ENCODE measurements around the gene ABLIM2. TPM values are rescaled to one million over a fixed set of nuclear protein-coding genes. Genes with fewer than 3 reads are reported as not detected.

The ABLIM2 gene
- total and polyA plus RNA-seq, 2 donors (not counting 1 experiment from before 2014, with no cell fraction given): 3.3 to 79.0 TPM

DNA sequence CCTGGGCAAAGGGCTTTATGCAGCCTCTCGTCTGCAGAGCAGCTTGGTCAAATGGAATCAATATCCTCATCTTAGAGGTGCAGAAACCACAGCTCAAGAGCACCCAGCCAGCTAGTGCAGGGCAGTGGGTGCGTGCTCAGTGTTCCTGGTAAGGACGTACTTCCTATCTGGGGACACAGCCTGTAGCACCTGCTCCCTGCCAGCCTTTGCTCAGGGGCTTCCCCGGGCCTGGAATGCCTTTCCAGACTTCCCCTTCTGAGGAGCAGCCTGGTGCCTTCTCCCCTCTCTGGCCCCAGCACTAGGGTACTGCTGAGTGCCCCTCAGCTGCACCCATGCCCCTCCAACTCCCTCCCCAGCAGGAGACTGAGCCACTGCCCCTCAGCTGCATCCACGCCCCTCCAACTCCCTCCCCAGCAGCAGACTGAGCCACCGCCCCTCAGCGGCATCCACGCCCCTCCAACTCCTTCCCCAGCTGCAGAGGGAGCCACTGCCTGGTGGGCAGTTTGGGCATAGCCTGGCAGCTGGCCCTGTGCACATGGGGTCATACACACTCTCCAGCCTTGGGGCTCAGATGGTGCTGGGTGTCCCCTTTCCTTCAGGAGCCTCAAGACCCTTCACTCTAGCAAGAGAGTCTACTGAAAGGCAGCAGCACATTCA, 176.7 kb downstream of the ABLIM2 start:
- WGBS (ENCODE audit: insufficient coverage): 63% methylated on average over 8 of the region's 8 CpGs
- no peak overlapping the region for H3K27ac ChIP-seq (ENCODE audit: low read length in 2 of 2)
- POLR2A ChIA-PET: no interaction called here
- H3K79me2 ChIP-seq (ENCODE audit: control insufficient read depth, insufficient read depth, low read length): no peaks in the 10 kb centered on the region
- no peak overlapping the region for H2AFZ ChIP-seq (ENCODE audit: insufficient read depth, low read depth, low read length, poor library complexity, severe bottlenecking)
- H3K36me3 ChIP-seq (replicated peaks in 1 of 2; ENCODE audit: control extremely low read depth in 1 of 2, control insufficient read depth in 1 of 2, extremely low read depth in 1 of 2, insufficient read depth in 2 of 2, low read length in 1 of 2): no peaks in the 10 kb centered on the region
- no peak overlapping the region for H3K4me3 ChIP-seq (ENCODE audit: control extremely low read depth in 1 of 5, extremely low read depth in 1 of 5, insufficient read depth in 1 of 5, low read depth in 2 of 5, low read length in 4 of 5)
- H3K9me3 Mint-ChIP-seq (ENCODE audit: insufficient read depth): no peaks in the 10 kb centered on the region
- H4K20me1 ChIP-seq (ENCODE audit: control insufficient read depth, insufficient read depth, low read length, poor library complexity, severe bottlenecking): no peaks in the 10 kb centered on the region
- H3K4me2 ChIP-seq (replicated peaks; ENCODE audit: low read depth, low read length, poor library complexity, severe bottlenecking): no peak overlapping the region
- TF ChIP-seq EZH2 (IDR thresholded peaks at IDR 0.05; ENCODE audit: borderline replicate concordance, insufficient read depth, low read depth, low read length, poor library complexity, severe bottlenecking): no peak
- TF ChIP-seq, protein P1, sequence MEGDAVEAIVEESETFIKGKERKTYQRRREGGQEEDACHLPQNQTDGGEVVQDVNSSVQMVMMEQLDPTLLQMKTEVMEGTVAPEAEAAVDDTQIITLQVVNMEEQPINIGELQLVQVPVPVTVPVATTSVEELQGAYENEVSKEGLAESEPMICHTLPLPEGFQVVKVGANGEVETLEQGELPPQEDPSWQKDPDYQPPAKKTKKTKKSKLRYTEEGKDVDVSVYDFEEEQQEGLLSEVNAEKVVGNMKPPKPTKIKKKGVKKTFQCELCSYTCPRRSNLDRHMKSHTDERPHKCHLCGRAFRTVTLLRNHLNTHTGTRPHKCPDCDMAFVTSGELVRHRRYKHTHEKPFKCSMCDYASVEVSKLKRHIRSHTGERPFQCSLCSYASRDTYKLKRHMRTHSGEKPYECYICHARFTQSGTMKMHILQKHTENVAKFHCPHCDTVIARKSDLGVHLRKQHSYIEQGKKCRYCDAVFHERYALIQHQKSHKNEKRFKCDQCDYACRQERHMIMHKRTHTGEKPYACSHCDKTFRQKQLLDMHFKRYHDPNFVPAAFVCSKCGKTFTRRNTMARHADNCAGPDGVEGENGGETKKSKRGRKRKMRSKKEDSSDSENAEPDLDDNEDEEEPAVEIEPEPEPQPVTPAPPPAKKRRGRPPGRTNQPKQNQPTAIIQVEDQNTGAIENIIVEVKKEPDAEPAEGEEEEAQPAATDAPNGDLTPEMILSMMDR (IDR thresholded peaks at IDR 0.05): no peak
- no peak overlapping the region for H3K9ac ChIP-seq (ENCODE audit: low read length)
- H3K27ac Mint-ChIP-seq: no peak overlapping the region
- no peak overlapping the region for H3K4me3 Mint-ChIP-seq
- peaks cover 0 to 3% (median 0%) of the 10 kb centered on the region in 3 donors for H3K9me3 ChIP-seq (ENCODE audit: control extremely low read depth in 1 of 3, control insufficient read depth in 2 of 3, insufficient read depth in 1 of 3, low read length in 2 of 3)
- H3K27me3 Mint-ChIP-seq: peaks cover 19% of the 10 kb centered on the region
- peaks cover 0 to 5% (median 0%) of the 10 kb centered on the region in 4 experiments for H3K27me3 ChIP-seq (replicated peaks in 1 of 4; ENCODE audit: control extremely low read depth in 1 of 4, control insufficient read depth in 3 of 4, insufficient read depth in 4 of 4, low read length in 3 of 4)
- DNase-seq (no peak), ATAC-seq (ENCODE audit: low read depth) (no peak)
- no peaks in the 10 kb centered on the region for H3K4me1 ChIP-seq (ENCODE audit: control insufficient read depth in 2 of 2, insufficient read depth in 2 of 2, low read length in 2 of 2)
- no peaks in the 10 kb centered on the region for H3K4me1 Mint-ChIP-seq
- CTCF ChIA-PET: no interaction called here
- intact Hi-C loops (cut with micrococcal nuclease): no loop called here

DNA sequence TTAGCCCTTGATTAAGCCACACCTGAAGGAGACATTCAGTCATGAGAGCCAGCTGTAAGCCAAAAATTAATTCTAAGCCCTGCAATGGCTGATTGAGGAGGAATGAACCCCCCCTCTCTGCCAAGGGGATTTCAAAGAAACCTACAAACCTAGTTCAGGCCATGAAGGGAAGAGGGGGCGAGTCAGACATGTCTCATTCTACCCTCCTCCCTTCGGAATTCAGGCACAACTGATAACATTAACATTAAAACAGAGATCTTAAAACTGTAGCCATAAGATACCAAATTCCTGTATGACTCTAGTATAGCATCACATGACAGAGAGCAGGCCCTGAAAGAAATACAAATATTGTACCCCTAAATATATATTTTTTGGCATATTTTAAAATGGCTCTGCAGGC, 178.6 kb downstream of the ABLIM2 start:
- Histone ChIP-seq H2AFZ (ENCODE audit: insufficient read depth, low read depth, low read length, poor library complexity, severe bottlenecking) (no peak overlapping the region), H3K4me3 (ENCODE audit: control extremely low read depth in 1 of 5, extremely low read depth in 1 of 5, insufficient read depth in 1 of 5, low read depth in 2 of 5, low read length in 4 of 5) (no peak overlapping the region), H3K4me1 (ENCODE audit: control insufficient read depth in 2 of 2, insufficient read depth in 2 of 2, low read length in 2 of 2) (no peaks in the 10 kb centered on the region), H3K36me3 (replicated peaks in 1 of 2; ENCODE audit: control extremely low read depth in 1 of 2, control insufficient read depth in 1 of 2, extremely low read depth in 1 of 2, insufficient read depth in 2 of 2, low read length in 1 of 2) (no peaks in the 10 kb centered on the region), H3K79me2 (ENCODE audit: control insufficient read depth, insufficient read depth, low read length) (no peaks in the 10 kb centered on the region), H3K27ac (ENCODE audit: low read length in 2 of 2) (no peak overlapping the region), H3K9me3 (ENCODE audit: control extremely low read depth in 1 of 3, control insufficient read depth in 2 of 3, insufficient read depth in 1 of 3, low read length in 2 of 3) (peaks cover 0 to 3% (median 0%) of the 10 kb centered on the region in 3 donors), H3K4me2 (replicated peaks; ENCODE audit: low read depth, low read length, poor library complexity, severe bottlenecking) (no peak overlapping the region), H3K9ac (ENCODE audit: low read length) (no peak overlapping the region), H4K20me1 (ENCODE audit: control insufficient read depth, insufficient read depth, low read length, poor library complexity, severe bottlenecking) (no peaks in the 10 kb centered on the region), H3K27me3 (replicated peaks in 1 of 4; ENCODE audit: control extremely low read depth in 1 of 4, control insufficient read depth in 3 of 4, insufficient read depth in 4 of 4, low read length in 3 of 4) (peaks cover 0 to 2% (median 0%) of the 10 kb centered on the region in 4 experiments)
- CTCF ChIA-PET: no interaction called here
- no peaks in the 10 kb centered on the region for H3K4me1 Mint-ChIP-seq
- H3K27me3 Mint-ChIP-seq: peaks cover 22% of the 10 kb centered on the region
- peaks cover 2% of the 10 kb centered on the region for H3K9me3 Mint-ChIP-seq (ENCODE audit: insufficient read depth)
- POLR2A ChIA-PET: no interaction called here
- no peak overlapping the region for H3K4me3 Mint-ChIP-seq
- ATAC-seq (ENCODE audit: low read depth): no peak
- no CpG with 5 or more reads among the region's 2 CpGs for WGBS (ENCODE audit: insufficient coverage)
- intact Hi-C loops (cut with micrococcal nuclease): no loop called here
- no peak overlapping the region for H3K27ac Mint-ChIP-seq
- no peak for DNase-seq
- TF ChIP-seq, protein P1 (IDR thresholded peaks at IDR 0.05): no peak
- TF ChIP-seq EZH2 (IDR thresholded peaks at IDR 0.05; ENCODE audit: borderline replicate concordance, insufficient read depth, low read depth, low read length, poor library complexity, severe bottlenecking): no peak
